Karpas-422 (cell line): ENCODE measurements around the gene CCDC27. TPM values are rescaled to one million over a fixed set of nuclear protein-coding genes. Genes with fewer than 3 reads are reported as not detected.

Experiments
- DNase-seq: peaks from one replicate; pipeline ENCODE4 v3.0.0-alpha.2; 2015
- H2AFZ ChIP-seq: fragments of 200-600 bp; sonication (generic); 2 replicates; pipeline ENCODE4 v1.6.1; 2014; ENCODE audit warnings: antibody characterized with exemption, low read length, mixed read lengths
- H3K27ac ChIP-seq: fragments of 200-600 bp; sonication (generic); 2 replicates; pipeline ENCODE4 v1.5.1; 2014; ENCODE audit warnings: mild to moderate bottlenecking, low read length, moderate library complexity
- H3K27me3 ChIP-seq: fragments of 200-600 bp; sonication (generic); 2 replicates; pipeline ENCODE4 v1.6.1; 2014; ENCODE audit warnings: low read length, mixed read lengths
- H3K36me3 ChIP-seq: fragments of 200-600 bp; sonication (generic); 2 replicates; pipeline ENCODE4 v1.6.1; 2014; ENCODE audit warnings: low read length, mixed read lengths; ENCODE audit not compliant: insufficient read depth
- H3K4me1 ChIP-seq: fragments of 200-600 bp; sonication (generic); 2 replicates; pipeline ENCODE4 v1.6.1; 2014; ENCODE audit warnings: mild to moderate bottlenecking, low read length, mixed read lengths
- H3K4me2 ChIP-seq: fragments of 200-600 bp; sonication (generic); 2 replicates; pipeline ENCODE4 v1.6.1; 2014; ENCODE audit warnings: low read length, low read depth, mild to moderate bottlenecking; ENCODE audit not compliant: poor library complexity, severe bottlenecking
- H3K4me3 ChIP-seq: fragments of 200-600 bp; sonication (generic); 2 replicates; pipeline ENCODE4 v1.5.1; 2014; ENCODE audit warnings: mild to moderate bottlenecking, antibody characterized with exemption, low read length, mixed read lengths
- H3K79me2 ChIP-seq: fragments of 200-600 bp; sonication (generic); 2 replicates; pipeline ENCODE4 v1.6.1; 2014; ENCODE audit warnings: mild to moderate bottlenecking, low read length, mixed read lengths
- H3K9ac ChIP-seq: fragments of 200-600 bp; sonication (generic); 2 replicates; pipeline ENCODE4 v1.6.0; 2014; ENCODE audit warnings: low read length
- H3K9me2 ChIP-seq: fragments of 200-600 bp; sonication (generic), shearing (Covaris generic); replicated peaks from 2 replicates; pipeline ENCODE4 v1.6.0; 2014; ENCODE audit warnings: mild to moderate bottlenecking, low read length, moderate library complexity; ENCODE audit not compliant: insufficient read depth
- H3K9me3 ChIP-seq: fragments of 300-700, 200-600 bp; sonication (generic); 2 replicates; pipeline ENCODE4 v1.6.1; 2014; ENCODE audit warnings: low read length, mixed read lengths
- H4K20me1 ChIP-seq: fragments of 200-600 bp; sonication (generic); 2 replicates; pipeline ENCODE4 v1.6.1; 2014; ENCODE audit warnings: mild to moderate bottlenecking, antibody characterized with exemption, low read length, low read depth; ENCODE audit not compliant: insufficient read depth
- total RNA-seq: library from RNA; depleted of rRNA; stranded (reverse); fragments of >200 nt; shearing (Covaris generic); gene quantifications from 2 replicates; pipeline ENCODE4 v1.2.3, GENCODE V29; 2014; ENCODE audit warnings: low replicate concordance; rRNA removed

Gene CCDC27
- not detected in 2 replicates for total RNA-seq

GRCh38 chr1:3752400-3752945, at the start of gene CCDC27:
CCDC27 (plus strand) TSS chr1:3752450; CDS start chr1:3752482, 32 bp downstream.
- H3K4me3 ChIP-seq, result no peak within 1 kb of the TSS
- H3K27me3 ChIP-seq, result no peaks in the 10 kb centered on the region
- H3K79me2 ChIP-seq, result no peaks in the 10 kb centered on the region
- H3K9me2 ChIP-seq, result no peaks in the 10 kb centered on the region
- H3K36me3 ChIP-seq, result no peaks in the 10 kb centered on the region
- H3K27ac ChIP-seq, result no peak within 1 kb of the TSS
- no peak for DNase-seq
- H4K20me1 ChIP-seq, result no peaks in the 10 kb centered on the region
- no peak within 1 kb of the TSS for H2AFZ ChIP-seq
- H3K9ac ChIP-seq, result no peak within 1 kb of the TSS
- no peak within 1 kb of the TSS for H3K4me2 ChIP-seq
- H3K9me3 ChIP-seq, result no peaks in the 10 kb centered on the region
- H3K4me1 ChIP-seq, result no peaks in the 10 kb centered on the region

DNA sequence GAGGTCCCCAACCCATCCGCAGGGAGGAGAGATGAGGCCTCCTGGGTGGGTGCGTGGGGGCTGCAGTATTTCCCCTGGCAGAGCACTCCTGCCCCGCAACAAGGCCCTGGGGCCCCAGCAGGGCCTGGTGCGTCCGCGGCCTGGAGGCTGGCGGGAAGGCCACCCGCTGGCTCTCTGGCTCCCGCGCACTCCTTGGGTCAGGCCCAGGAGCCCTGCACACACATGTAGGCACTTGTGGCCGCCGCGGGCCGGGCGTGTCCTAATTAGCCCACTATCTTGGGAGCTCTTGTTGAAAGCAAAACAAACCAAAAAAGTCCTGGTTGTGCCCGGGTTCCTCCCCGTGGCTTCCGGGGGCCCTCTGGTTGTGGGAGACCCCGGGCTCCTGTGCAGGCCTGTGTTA, 49.7 kb upstream of the CCDC27 start:
- no peaks in the 10 kb centered on the region for H4K20me1 ChIP-seq
- no peaks in the 10 kb centered on the region for H3K27me3 ChIP-seq

GRCh38 chr1:3702990-3703728, 49.1 kb upstream of the CCDC27 start:
- Histone ChIP-seq H3K4me3 (no peak overlapping the region), H3K36me3 (no peaks in the 10 kb centered on the region), H3K9ac (no peak overlapping the region), H3K4me2 (no peak overlapping the region), H3K9me3 (no peaks in the 10 kb centered on the region), H3K9me2 (no peaks in the 10 kb centered on the region), H3K4me1 (no peaks in the 10 kb centered on the region), H3K79me2 (no peaks in the 10 kb centered on the region), H3K27ac (no peak overlapping the region), H3K27me3 (no peaks in the 10 kb centered on the region), H4K20me1 (no peaks in the 10 kb centered on the region; the same call in 1 of the 2 replicates), H2AFZ (no peak overlapping the region)
- no peak for DNase-seq

More for the DNA sequence above, 49.7 kb upstream of the CCDC27 start:
- H3K36me3 ChIP-seq, result no peaks in the 10 kb centered on the region
- H3K79me2 ChIP-seq, result no peaks in the 10 kb centered on the region
- no peak overlapping the region for H3K9ac ChIP-seq
- H2AFZ ChIP-seq, result no peak overlapping the region
- no peak overlapping the region for H3K27ac ChIP-seq
- H3K9me2 ChIP-seq, result no peaks in the 10 kb centered on the region
- H3K4me2 ChIP-seq, result no peak overlapping the region
- H3K4me3 ChIP-seq, result no peak overlapping the region
- DNase-seq, result no peak
- H3K9me3 ChIP-seq, result no peaks in the 10 kb centered on the region
- H3K4me1 ChIP-seq, result no peaks in the 10 kb centered on the region

DNA sequence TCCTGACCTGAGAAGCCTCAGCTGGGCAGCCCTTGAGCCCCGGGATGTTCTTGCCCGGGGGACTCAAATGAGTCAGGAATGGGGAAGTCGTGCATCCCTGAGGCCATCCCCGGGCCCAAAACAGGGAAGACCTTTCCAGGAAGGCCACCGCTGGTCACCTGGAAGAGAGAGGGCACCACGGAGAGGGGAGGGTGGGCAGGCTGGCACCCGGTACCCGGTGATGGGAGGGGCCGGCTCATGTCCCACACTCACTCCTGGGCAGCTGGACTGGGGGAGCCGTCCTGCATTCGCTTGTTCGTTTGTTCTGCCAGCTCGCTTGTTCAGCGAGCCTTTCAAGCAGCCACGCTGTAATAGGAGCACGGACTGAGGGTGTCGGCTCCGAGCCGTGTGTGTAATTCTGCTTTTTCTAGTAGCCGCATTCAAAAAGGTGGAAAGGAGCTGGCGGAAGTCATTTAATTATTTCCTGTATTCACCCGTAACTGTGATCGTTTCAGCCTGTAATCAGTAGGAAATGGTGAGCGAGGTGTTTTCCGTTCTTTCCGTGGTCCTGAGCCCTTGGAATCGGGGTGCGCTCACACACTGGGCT, 48.4 kb upstream of the CCDC27 start:
- Histone ChIP-seq H3K36me3 (no peaks in the 10 kb centered on the region), H3K9me2 (no peaks in the 10 kb centered on the region), H3K27me3 (no peaks in the 10 kb centered on the region), H3K27ac (no peak overlapping the region), H3K4me2 (no peak overlapping the region), H2AFZ (no peak overlapping the region), H3K4me3 (no peak overlapping the region), H3K4me1 (no peaks in the 10 kb centered on the region), H3K9me3 (no peaks in the 10 kb centered on the region), H3K79me2 (no peaks in the 10 kb centered on the region), H4K20me1 (no peaks in the 10 kb centered on the region; the same call in 1 of the 2 replicates), H3K9ac (no peak overlapping the region)
- DNase-seq, result no peak

- Histone ChIP-seq H4K20me1 (no peaks in the 10 kb centered on the region; the same call in 1 of the 2 replicates), H3K9me3 (no peaks in the 10 kb centered on the region)
Observed at GRCh38 chr1:3705341-3705950, 46.8 kb upstream of the CCDC27 start.

DNA sequence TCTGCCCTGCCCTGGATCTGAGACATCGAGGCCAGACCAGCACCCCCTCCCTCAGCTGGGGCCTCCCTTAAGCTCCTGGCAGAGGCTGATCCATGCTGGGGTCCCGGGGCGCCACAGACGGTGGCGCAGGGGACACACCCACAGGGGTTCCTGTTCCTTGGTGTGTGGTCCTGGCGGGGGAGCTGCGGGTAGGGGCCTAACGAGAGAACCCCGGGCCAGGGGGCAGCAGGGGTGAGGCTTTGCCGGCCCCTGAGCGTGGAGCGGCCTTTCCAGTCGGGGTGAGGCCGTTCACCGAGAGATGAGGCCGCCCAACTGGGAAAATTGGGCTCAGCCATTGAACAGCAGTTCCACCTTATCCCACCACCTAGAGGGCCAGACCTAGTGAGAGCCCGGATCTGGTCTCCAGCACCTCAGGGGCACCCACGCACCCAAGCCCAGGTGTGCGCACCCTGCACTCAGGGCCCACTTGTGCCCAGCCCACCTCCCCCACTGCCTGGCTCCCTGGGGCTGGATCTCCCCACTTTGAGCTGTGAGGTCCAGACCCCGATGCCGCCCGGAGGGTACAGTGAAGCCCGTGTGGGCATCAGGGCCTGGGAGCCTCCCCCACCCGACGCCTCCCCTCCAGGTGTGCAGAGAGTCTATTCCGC, 45.5 kb upstream of the CCDC27 start:
- H3K4me1 ChIP-seq, result no peaks in the 10 kb centered on the region
- H3K27me3 ChIP-seq, result no peaks in the 10 kb centered on the region

More at GRCh38 chr1:3705341-3705950, 46.8 kb upstream of the CCDC27 start:
- Histone ChIP-seq H2AFZ (no peak overlapping the region), H3K4me2 (no peak overlapping the region), H3K79me2 (no peaks in the 10 kb centered on the region), H3K27me3 (no peaks in the 10 kb centered on the region), H3K36me3 (no peaks in the 10 kb centered on the region), H3K4me3 (no peak overlapping the region), H3K27ac (no peak overlapping the region), H3K4me1 (no peaks in the 10 kb centered on the region), H3K9me2 (no peaks in the 10 kb centered on the region), H3K9ac (no peak overlapping the region)
- DNase-seq, result no peak

GRCh38 chr1:3707298-3707938, 44.8 kb upstream of the CCDC27 start:
- H3K27me3 ChIP-seq, result no peaks in the 10 kb centered on the region
- H3K9ac ChIP-seq, result no peak overlapping the region
- H3K36me3 ChIP-seq, result no peaks in the 10 kb centered on the region
- H3K27ac ChIP-seq, result no peak overlapping the region
- no peaks in the 10 kb centered on the region; the same call in 1 of the 2 replicates for H4K20me1 ChIP-seq
- no peaks in the 10 kb centered on the region for H3K9me3 ChIP-seq
- no peak overlapping the region for H3K4me3 ChIP-seq
- H3K4me1 ChIP-seq, result no peaks in the 10 kb centered on the region
- DNase-seq, result no peak
- H3K79me2 ChIP-seq, result no peaks in the 10 kb centered on the region
- no peaks in the 10 kb centered on the region for H3K9me2 ChIP-seq
- H2AFZ ChIP-seq, result no peak overlapping the region
- no peak overlapping the region for H3K4me2 ChIP-seq

More for the DNA sequence above, 45.5 kb upstream of the CCDC27 start:
- Histone ChIP-seq H3K27ac (no peak overlapping the region), H4K20me1 (no peaks in the 10 kb centered on the region; the same call in 1 of the 2 replicates), H3K9me2 (no peaks in the 10 kb centered on the region), H3K36me3 (no peaks in the 10 kb centered on the region), H3K9me3 (no peaks in the 10 kb centered on the region), H3K79me2 (no peaks in the 10 kb centered on the region), H3K4me2 (no peak overlapping the region), H3K4me3 (no peak overlapping the region), H3K9ac (no peak overlapping the region), H2AFZ (no peak overlapping the region)
- DNase-seq, result no peak
